ENCODE results near the gene KIF1A. TPM values are rescaled to one million over a fixed set of nuclear protein-coding genes. Genes with fewer than 3 reads are reported as not detected.

The KIF1A gene
- polyA plus RNA-seq, 1 donor (not counting 4 experiments of a cell fraction or from before 2014, with no cell fraction given), result not detected

- H4K20me1 ChIP-seq (ENCODE audit: control insufficient read depth, extremely low read depth, insufficient read depth, low read length), result no peaks in the 10 kb centered on the region
- H3K4me2 ChIP-seq (ENCODE audit: control insufficient read depth, extremely low read depth, insufficient read depth, low read depth, low read length), result no peak overlapping the region
- H3K27me3 ChIP-seq (ENCODE audit: control insufficient read depth, extremely low read depth, insufficient read depth, low read length), result no peaks in the 10 kb centered on the region
- FAIRE-seq (no peak), DNase-seq (ENCODE audit: low read depth, low spot score) (no peak)
- dilution Hi-C loops (cut with MboI; ENCODE audit: extremely low pct_ligation_motif_present, low sequenced_read_pairs), result no loop called here
- no peak overlapping the region for H2AFZ ChIP-seq (ENCODE audit: control insufficient read depth, low read length)
- H3K9me1 ChIP-seq (ENCODE audit: control insufficient read depth, extremely low read depth, insufficient read depth, low read length), result no peaks in the 10 kb centered on the region
- no peak overlapping the region for H3K9ac ChIP-seq (ENCODE audit: control insufficient read depth, extremely low read depth, insufficient read depth, low read length)
- no peaks in the 10 kb centered on the region for H3K79me2 ChIP-seq (ENCODE audit: control insufficient read depth, insufficient read depth, low read length)
- no peaks in the 10 kb centered on the region for H3K4me1 ChIP-seq (ENCODE audit: control insufficient read depth, extremely low read depth, insufficient read depth, low read length)
- TF ChIP-seq, protein P1, sequence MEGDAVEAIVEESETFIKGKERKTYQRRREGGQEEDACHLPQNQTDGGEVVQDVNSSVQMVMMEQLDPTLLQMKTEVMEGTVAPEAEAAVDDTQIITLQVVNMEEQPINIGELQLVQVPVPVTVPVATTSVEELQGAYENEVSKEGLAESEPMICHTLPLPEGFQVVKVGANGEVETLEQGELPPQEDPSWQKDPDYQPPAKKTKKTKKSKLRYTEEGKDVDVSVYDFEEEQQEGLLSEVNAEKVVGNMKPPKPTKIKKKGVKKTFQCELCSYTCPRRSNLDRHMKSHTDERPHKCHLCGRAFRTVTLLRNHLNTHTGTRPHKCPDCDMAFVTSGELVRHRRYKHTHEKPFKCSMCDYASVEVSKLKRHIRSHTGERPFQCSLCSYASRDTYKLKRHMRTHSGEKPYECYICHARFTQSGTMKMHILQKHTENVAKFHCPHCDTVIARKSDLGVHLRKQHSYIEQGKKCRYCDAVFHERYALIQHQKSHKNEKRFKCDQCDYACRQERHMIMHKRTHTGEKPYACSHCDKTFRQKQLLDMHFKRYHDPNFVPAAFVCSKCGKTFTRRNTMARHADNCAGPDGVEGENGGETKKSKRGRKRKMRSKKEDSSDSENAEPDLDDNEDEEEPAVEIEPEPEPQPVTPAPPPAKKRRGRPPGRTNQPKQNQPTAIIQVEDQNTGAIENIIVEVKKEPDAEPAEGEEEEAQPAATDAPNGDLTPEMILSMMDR (optimal IDR thresholded peaks at IDR 0.05 in 1 of 3, IDR thresholded peaks at IDR 0.05 in 1 of 3, conservative IDR thresholded peaks at IDR 0.05 in 1 of 3; ENCODE audit: extremely low read depth in 1 of 3, insufficient read depth in 2 of 3, low read length in 3 of 3), result no peak
- TF ChIP-seq EZH2 (IDR thresholded peaks at IDR 0.05; ENCODE audit: low read length), result no peak
- no peak overlapping the region for H3K27ac ChIP-seq (ENCODE audit: control insufficient read depth, insufficient read depth, low read length)
- H3K36me3 ChIP-seq (ENCODE audit: control insufficient read depth in 2 of 2, extremely low read depth in 1 of 2, insufficient read depth in 2 of 2, low read length in 2 of 2), result no peaks in the 10 kb centered on the region
- no peaks in the 10 kb centered on the region for H3K9me3 ChIP-seq (ENCODE audit: control insufficient read depth, low read depth, low read length)
- H3K4me3 ChIP-seq (ENCODE audit: control insufficient read depth in 2 of 3, extremely low read depth in 1 of 3, insufficient read depth in 2 of 3, low read depth in 1 of 3, low read length in 3 of 3), result no peak overlapping the region
Measured at GRCh38 chr2:240757086-240757614, 62.9 kb downstream of the KIF1A start.

DNA sequence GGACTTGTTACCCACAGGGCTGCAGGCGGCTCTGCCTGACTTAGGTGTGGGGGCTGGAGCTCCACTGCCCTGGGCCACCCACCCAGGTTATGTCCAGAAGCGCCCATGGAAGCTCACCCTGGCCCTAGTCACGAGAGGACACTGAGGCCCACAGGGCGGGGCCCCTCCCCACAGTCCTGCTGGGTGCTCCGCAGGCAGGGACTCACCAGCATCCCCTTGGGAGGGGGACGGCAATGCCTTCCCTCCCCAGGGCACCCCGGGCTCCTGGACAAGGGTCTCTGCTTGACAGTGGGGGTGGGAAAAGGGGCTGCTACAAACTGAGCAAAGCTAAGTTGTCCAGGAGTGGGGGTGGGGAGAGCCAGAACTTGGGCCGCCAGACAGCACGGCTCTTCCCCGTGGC lies 67.8 kb downstream of the KIF1A start:
- no peaks in the 10 kb centered on the region for H3K9me1 ChIP-seq (ENCODE audit: control insufficient read depth, extremely low read depth, insufficient read depth, low read length)

More for the DNA sequence above, 67.8 kb downstream of the KIF1A start:
- no peak for FAIRE-seq
- no peaks in the 10 kb centered on the region for H3K9me3 ChIP-seq (ENCODE audit: control insufficient read depth, low read depth, low read length)
- H4K20me1 ChIP-seq (ENCODE audit: control insufficient read depth, extremely low read depth, insufficient read depth, low read length), result no peaks in the 10 kb centered on the region
- H3K9ac ChIP-seq (ENCODE audit: control insufficient read depth, extremely low read depth, insufficient read depth, low read length), result no peak overlapping the region
- no peaks in the 10 kb centered on the region for H3K36me3 ChIP-seq (ENCODE audit: control insufficient read depth in 2 of 2, extremely low read depth in 1 of 2, insufficient read depth in 2 of 2, low read length in 2 of 2)
- DNase-seq (ENCODE audit: low read depth, low spot score), result no peak
- H3K27me3 ChIP-seq (ENCODE audit: control insufficient read depth, extremely low read depth, insufficient read depth, low read length), result no peaks in the 10 kb centered on the region
- no peak overlapping the region for H2AFZ ChIP-seq (ENCODE audit: control insufficient read depth, low read length)
- no peak overlapping the region for H3K4me3 ChIP-seq (ENCODE audit: control insufficient read depth in 2 of 3, extremely low read depth in 1 of 3, insufficient read depth in 2 of 3, low read depth in 1 of 3, low read length in 3 of 3)
- H3K4me2 ChIP-seq (ENCODE audit: control insufficient read depth, extremely low read depth, insufficient read depth, low read depth, low read length), result no peak overlapping the region
- H3K4me1 ChIP-seq (ENCODE audit: control insufficient read depth, extremely low read depth, insufficient read depth, low read length), result no peaks in the 10 kb centered on the region
- dilution Hi-C loops (cut with MboI; ENCODE audit: extremely low pct_ligation_motif_present, low sequenced_read_pairs), result no loop called here
- TF ChIP-seq, protein P1 (optimal IDR thresholded peaks at IDR 0.05 in 1 of 3, IDR thresholded peaks at IDR 0.05 in 1 of 3, conservative IDR thresholded peaks at IDR 0.05 in 1 of 3; ENCODE audit: extremely low read depth in 1 of 3, insufficient read depth in 2 of 3, low read length in 3 of 3), result no peak
- no peak for TF ChIP-seq EZH2 (IDR thresholded peaks at IDR 0.05; ENCODE audit: low read length)
- H3K79me2 ChIP-seq (ENCODE audit: control insufficient read depth, insufficient read depth, low read length), result no peaks in the 10 kb centered on the region
- H3K27ac ChIP-seq (ENCODE audit: control insufficient read depth, insufficient read depth, low read length), result no peak overlapping the region
